A673 (cell line): ENCODE measurements around the gene PSD2. TPM values are rescaled to one million over a fixed set of nuclear protein-coding genes. Genes with fewer than 3 reads are reported as not detected.
A peak's percentile ranks its signal among the peaks of the same experiment; 100 is the strongest.

Experiments used
- BruUV-seq: library from RNA; stranded (reverse); fragments of 400-500 nt; replicated peaks from 2 replicates; lab custom pipeline; 2021; lab: Mats Ljungman, UMichigan
- CTCF ChIA-PET: fragments of 300-600 bp; sonication (Branson Sonifier 250); formaldehyde crosslinking; loops from one replicate; lab custom pipeline; 2022; ENCODE audit warnings: antibody characterized with exemption; lab: Charles Lee
- POLR2A ChIA-PET: fragments of 300-600 bp; sonication (Branson Sonifier 250); formaldehyde crosslinking; loops from one replicate; lab custom pipeline; 2022; ENCODE audit warnings: antibody characterized with exemption; ENCODE audit not compliant: low non-redundant PET; lab: Charles Lee
- DNase-seq: peaks from one replicate; pipeline ENCODE4 v3.0.0-alpha.2; 2015; ENCODE audit warnings: low spot score
- H3K27ac ChIP-seq: fragments of 200-600 bp; sonication (generic); 2 replicates; pipeline ENCODE4 v1.5.1; 2016; ENCODE audit warnings: mixed run types, low read depth, mild to moderate bottlenecking, mixed read lengths, antibody characterized with exemption, low read length; ENCODE audit not compliant: poor library complexity, severe bottlenecking
- H3K27me3 ChIP-seq: fragments of 200-600 bp; sonication (generic); replicated peaks from 2 replicates; pipeline ENCODE4 v1.6.1; 2017; ENCODE audit warnings: mixed run types, low read depth, mild to moderate bottlenecking, mixed read lengths, antibody characterized with exemption, low read length; ENCODE audit not compliant: insufficient read depth, poor library complexity
- H3K36me3 ChIP-seq: fragments of 200-600 bp; sonication (generic); 2 replicates; pipeline ENCODE4 v1.6.1; 2016; ENCODE audit warnings: mixed run types, mild to moderate bottlenecking, mixed read lengths, antibody characterized with exemption, low read length; ENCODE audit not compliant: insufficient read depth, poor library complexity, severe bottlenecking
- H3K4me1 ChIP-seq: fragments of 200-600 bp; sonication (generic); 2 replicates; pipeline ENCODE4 v1.6.1; 2017; ENCODE audit warnings: mixed run types, mild to moderate bottlenecking, mixed read lengths, antibody characterized with exemption, low read length; ENCODE audit not compliant: insufficient read depth, poor library complexity, severe bottlenecking
- H3K4me3 ChIP-seq: fragments of 200-600 bp; sonication (generic); 2 replicates; pipeline ENCODE4 v1.5.1; 2016; ENCODE audit warnings: low read depth, mixed run types, mild to moderate bottlenecking, mixed read lengths, low read length; ENCODE audit not compliant: poor library complexity, severe bottlenecking
- H3K9me3 ChIP-seq: fragments of 200-600 bp; sonication (generic); 2 replicates; pipeline ENCODE4 v1.6.1; 2016; ENCODE audit warnings: mixed run types, low read depth, mild to moderate bottlenecking, mixed read lengths, antibody characterized with exemption, low read length; ENCODE audit not compliant: poor library complexity, severe bottlenecking
- CTCF ChIP-seq: fragments of 300-800, 200-600 bp; sonication (generic); conservative IDR thresholded peaks from 2 replicates; pipeline ENCODE4 v1.5.1; 2017; ENCODE audit warnings: low read depth, mild to moderate bottlenecking, antibody characterized with exemption, low read length, moderate library complexity, mixed read lengths
- EZH2 ChIP-seq: fragments of 200-600 bp; sonication (generic); IDR thresholded peaks from 2 replicates; pipeline ENCODE4 v1.6.1; 2017; ENCODE audit warnings: borderline replicate concordance, low read depth, mild to moderate bottlenecking, mixed read lengths, antibody characterized with exemption, low read length; ENCODE audit not compliant: poor library complexity, severe bottlenecking
- intact Hi-C: fragments of 100-400 bp; cut with micrococcal nuclease; formaldehyde crosslinking; loops from one replicate; pipeline ENCODE4 v1.10.0; 2022; ENCODE audit not compliant: unreplicated experiment
- total RNA-seq: library from RNA; stranded (reverse); gene quantifications from 2 replicates; pipeline ENCODE4 v1.2.3, GENCODE V29; 2021

PSD2 gene
- total RNA-seq, 1 experiment from 2014 or later, result 0.26 TPM

GRCh38 chr5:139774980-139775661 lies 20.5 kb upstream of the PSD2 start:
- Histone ChIP-seq H3K36me3 (no peaks in the 10 kb centered on the region), H3K27ac (no peak overlapping the region), H3K27me3 (no peaks in the 10 kb centered on the region), H3K9me3 (no peaks in the 10 kb centered on the region), H3K4me1 (no peaks in the 10 kb centered on the region), H3K4me3 (no peak overlapping the region)
- BruUV-seq, result no TSS peak
- TF ChIP-seq CTCF (peak; percentile 97), EZH2 (no peak)
- ChIA-PET CTCF (interaction anchor here (0.6 to 2.1 kb wide), 8 partner anchors 10 to 482 kb away, joined by 3 to 16 read pairs (median 7); no protein-coding TSS in a partner anchor), POLR2A (no interaction called here)
- peak; percentile 78 for DNase-seq
- intact Hi-C loops, result no loop called here

DNA sequence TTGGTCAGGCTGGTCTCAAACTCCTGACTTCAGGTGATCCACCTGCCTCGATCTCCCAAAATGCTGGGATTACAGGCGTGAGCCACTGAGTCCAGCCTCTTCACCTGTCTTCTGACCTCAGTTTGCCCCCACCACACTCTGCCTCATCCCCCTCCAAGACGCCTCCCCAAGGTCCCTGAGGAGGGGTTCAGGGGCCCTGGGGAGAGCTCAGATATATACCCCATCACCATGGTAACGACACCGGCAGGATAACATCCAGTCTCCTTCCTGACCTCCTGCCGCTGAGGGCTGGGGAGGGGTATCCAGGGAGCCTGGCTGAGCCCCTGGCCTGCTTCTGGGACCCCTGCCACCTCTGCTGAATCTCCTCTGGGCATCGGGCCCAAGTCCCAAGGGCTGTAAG lies 19.7 kb upstream of the PSD2 start:
- POLR2A ChIA-PET, result no interaction called here
- no peak for DNase-seq

GRCh38 chr5:139776861-139777260 lies 18.7 kb upstream of the PSD2 start:
- H3K36me3 ChIP-seq, result no peaks in the 10 kb centered on the region
- no peak overlapping the region for H3K27ac ChIP-seq
- no peak overlapping the region for H3K4me3 ChIP-seq
- ChIA-PET CTCF (interaction anchor here (1.3 to 2.1 kb wide), 2 partner anchors 10 to 354 kb away, joined by 3 to 16 read pairs; no protein-coding TSS in a partner anchor), POLR2A (interaction anchor here (0.6 kb wide), 1 partner anchor 212 kb away, joined by 3 read pairs; no protein-coding TSS in a partner anchor)
- no peak for DNase-seq
- no peaks in the 10 kb centered on the region for H3K9me3 ChIP-seq
- no peak for TF ChIP-seq CTCF
- no peak for TF ChIP-seq EZH2
- intact Hi-C loops, result no loop called here
- no peaks in the 10 kb centered on the region for H3K4me1 ChIP-seq
- BruUV-seq, result no TSS peak
- no peaks in the 10 kb centered on the region for H3K27me3 ChIP-seq

More for the DNA sequence above, 19.7 kb upstream of the PSD2 start:
- Histone ChIP-seq H3K27me3 (no peaks in the 10 kb centered on the region), H3K36me3 (no peaks in the 10 kb centered on the region), H3K9me3 (no peaks in the 10 kb centered on the region), H3K4me3 (no peak overlapping the region), H3K4me1 (no peaks in the 10 kb centered on the region), H3K27ac (no peak overlapping the region)
- CTCF ChIA-PET, result interaction anchor here (0.6 to 2.1 kb wide), 6 partner anchors 10 to 353 kb away, joined by 3 to 16 read pairs (median 7); no protein-coding TSS in a partner anchor
- BruUV-seq, result no TSS peak
- intact Hi-C loops, result no loop called here
- TF ChIP-seq CTCF (no peak), EZH2 (no peak)
